ENCODE measurements around the gene SNX8. TPM values are rescaled to one million over a fixed set of nuclear protein-coding genes. Genes with fewer than 3 reads are reported as not detected.

The SNX8 gene
- total RNA-seq, 1 experiment from 2014 or later = 40.6 TPM

GRCh38 chr7:2230226-2230625 lies 84.0 kb downstream of the SNX8 start:
- peaks cover 31 to 61% (median 55%) of the 10 kb centered on the region in 3 experiments for H3K36me3 Mint-ChIP-seq (ENCODE audit: insufficient read depth in 1 of 3, low read depth in 3 of 3)

More at GRCh38 chr7:2230226-2230625, 84.0 kb downstream of the SNX8 start:
- Mint-ChIP-seq H3K27me3 (ENCODE audit: low read depth) (no peaks in the 10 kb centered on the region), H3K27ac (no peak overlapping the region), H3K4me1 (peaks cover 12% of the 10 kb centered on the region in 2 experiments), H3K9me3 (no peaks in the 10 kb centered on the region), H3K4me3 (no peak overlapping the region; a peak in 1 of 5 replicates)
- H3K4me1 ChIP-seq (ENCODE audit: insufficient read depth, low read length) = no peaks in the 10 kb centered on the region
- no peak overlapping the region for H4K91ac ChIP-seq (ENCODE audit: insufficient read length, low read depth, low read length)
- H3K4ac ChIP-seq (ENCODE audit: low read depth, low read length) = no peak overlapping the region
- no peak for DNase-seq
- H3K9ac ChIP-seq (ENCODE audit: extremely low read depth, insufficient read length, low read length) = no peak overlapping the region
- peaks cover 5% of the 10 kb centered on the region; the same call in 1 of the 2 replicates for H3K79me2 ChIP-seq (ENCODE audit: insufficient read depth, low read length)
- no peaks in the 10 kb centered on the region for H4K20me1 ChIP-seq (ENCODE audit: control insufficient read depth, insufficient read depth, insufficient read length)
- H2AFZ ChIP-seq (ENCODE audit: low read length) = no peak overlapping the region
- no peak overlapping the region for H2BK15ac ChIP-seq (ENCODE audit: low read depth, low read length)
- WGBS (ENCODE audit: extremely low coverage, insufficient read length, low lambda C conversion rate) = no CpG with 5 or more reads among the region's 8 CpGs
- H3K27ac ChIP-seq (ENCODE audit: insufficient read length, low read depth, low read length) = no peak overlapping the region
- H3K18ac ChIP-seq (ENCODE audit: insufficient read length, low read depth, low read length) = no peak overlapping the region
- no peak overlapping the region for H2BK12ac ChIP-seq (ENCODE audit: insufficient read length, low read depth, low read length)
- H3K4me2 ChIP-seq (ENCODE audit: insufficient read depth, insufficient read length, low read length) = no peak overlapping the region
- H3K27me3 ChIP-seq (ENCODE audit: insufficient read depth, low read length) = no peaks in the 10 kb centered on the region
- no peak overlapping the region for H2BK5ac ChIP-seq (ENCODE audit: insufficient read length, low read length)
- no peak overlapping the region for H2BK20ac ChIP-seq (ENCODE audit: low read depth, low read length, poor library complexity, severe bottlenecking)
- no peak overlapping the region for H2BK120ac ChIP-seq (ENCODE audit: low read depth, low read length, poor library complexity, severe bottlenecking)
- no peak overlapping the region for H2AK5ac ChIP-seq (ENCODE audit: insufficient read length, low read length)
- H3K56ac ChIP-seq (ENCODE audit: insufficient read length, low read depth, low read length) = no peak overlapping the region
- no peak overlapping the region for H3K14ac ChIP-seq (ENCODE audit: insufficient read depth, low read length)
- peaks cover 12% of the 10 kb centered on the region for H3K79me1 ChIP-seq (ENCODE audit: insufficient read depth, low read depth, low read length, poor library complexity, severe bottlenecking)
- H3K23ac ChIP-seq (ENCODE audit: insufficient read length, low read depth, low read length) = no peak overlapping the region
- H4K8ac ChIP-seq (replicated peaks; ENCODE audit: insufficient read length, low read depth, low read length) = no peak overlapping the region
- no peaks in the 10 kb centered on the region for H3K9me3 ChIP-seq (ENCODE audit: control insufficient read depth, low read depth, low read length)
- TF ChIP-seq CTCF (conservative IDR thresholded peaks at IDR 0.05) = no peak
- no peak overlapping the region for H3T11ph ChIP-seq (ENCODE audit: low read length)
- no peak overlapping the region for H4K5ac ChIP-seq (ENCODE audit: insufficient read length, low read depth, low read length)
- peaks cover 13% of the 10 kb centered on the region for H3K23me2 ChIP-seq (ENCODE audit: insufficient read length, low read depth, low read length, poor library complexity, severe bottlenecking)

Data from H9 (cell line).